ENCODE data around the gene UBA52. TPM values are rescaled to one million over a fixed set of nuclear protein-coding genes. Genes with fewer than 3 reads are reported as not detected.

The UBA52 gene
- total and polyA plus RNA-seq, 2 of the 8 experiments (the other 6 are each of a cell fraction or from before 2014, with no cell fraction given), result 1,340 to 5,409 TPM

DNA sequence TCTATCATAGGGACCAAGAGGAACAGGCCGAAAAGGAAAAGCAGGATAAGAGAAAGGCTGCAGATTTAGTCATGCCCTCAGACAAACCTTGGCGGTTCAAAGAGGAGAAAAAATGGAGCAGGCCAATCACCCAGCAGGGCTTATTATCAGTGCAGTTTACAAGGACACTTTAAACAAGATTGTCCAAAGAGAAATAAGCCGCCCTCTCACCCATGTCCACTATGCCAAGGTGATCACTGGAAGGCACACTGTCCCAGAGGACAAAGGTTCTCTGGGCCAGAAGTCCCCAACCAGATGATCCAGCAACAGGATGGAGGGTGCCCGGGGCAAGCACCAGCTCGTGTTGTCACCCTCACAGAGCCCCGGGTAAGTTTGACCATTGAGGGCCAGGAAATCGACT is 8.7 kb downstream of the UBA52 start:
- no peak overlapping the region for H3K4ac ChIP-seq (replicated peaks; ENCODE audit: insufficient read length, low read depth, low read length)
- H3K9ac ChIP-seq (replicated peaks in 1 of 4; ENCODE audit: extremely low read depth in 1 of 4, low read depth in 3 of 4, low read length in 3 of 4), result no peak overlapping the region
- H3K23me2 ChIP-seq (ENCODE audit: low read depth, low read length), result no peaks in the 10 kb centered on the region
- H4K91ac ChIP-seq (replicated peaks; ENCODE audit: insufficient read length, low read length), result no peak overlapping the region
- H2BK15ac ChIP-seq (ENCODE audit: low read length), result no peak overlapping the region
- 85% methylated on average over 7 of the region's 7 CpGs; no CpG with 5 or more reads in 1 of the 2 experiments for WGBS, 2 experiments (ENCODE audit: extremely low coverage in 1 of 2, insufficient coverage in 1 of 2, insufficient read length in 1 of 2, insufficient replicate concordance in 2 of 2, low coverage in 1 of 2, low lambda C conversion rate in 2 of 2, missing lambda C conversion rate in 1 of 2)
- H3K4me1 ChIP-seq (replicated peaks in 1 of 4; ENCODE audit: control insufficient read depth in 3 of 4, insufficient read depth in 4 of 4, low read length in 3 of 4), result no peaks in the 10 kb centered on the region
- no peak overlapping the region for H2BK12ac ChIP-seq (ENCODE audit: low read depth, low read length)
- H4K5ac ChIP-seq (ENCODE audit: insufficient read length, low read depth, low read length), result no peak overlapping the region
- H2BK5ac ChIP-seq (ENCODE audit: low read depth, low read length), result no peak overlapping the region
- no peak for DNase-seq (ENCODE audit: low read depth in 1 of 2, low spot score in 2 of 2)
- H3K9me3 ChIP-seq (ENCODE audit: insufficient read depth in 2 of 2, low read depth in 1 of 2, low read length in 1 of 2), result no peaks in the 10 kb centered on the region
- no peaks in the 10 kb centered on the region for H3K27me3 ChIP-seq (replicated peaks in 1 of 4; ENCODE audit: control insufficient read depth in 3 of 4, extremely low read depth in 1 of 4, insufficient read depth in 3 of 4, low read length in 3 of 4)
- no peak overlapping the region for H3K23ac ChIP-seq (ENCODE audit: insufficient read length)
- no peak overlapping the region for H3K14ac ChIP-seq (ENCODE audit: insufficient read length)
- no peak overlapping the region for H3K4me2 ChIP-seq (ENCODE audit: insufficient read depth in 1 of 2, low read depth in 2 of 2, low read length in 2 of 2)
- H2BK20ac ChIP-seq (ENCODE audit: low read length), result no peak overlapping the region
- H4K8ac ChIP-seq (ENCODE audit: extremely low read depth, insufficient read depth, low read length), result no peak overlapping the region
- H3K27ac ChIP-seq (ENCODE audit: low read depth, low read length), result no peak overlapping the region
- H2AFZ ChIP-seq (ENCODE audit: low read length), result no peak overlapping the region
- H2BK120ac ChIP-seq (replicated peaks; ENCODE audit: low read depth, low read length), result no peak overlapping the region
- H4K20me1 ChIP-seq (replicated peaks in 1 of 2; ENCODE audit: control insufficient read depth in 1 of 2, insufficient read depth in 2 of 2, low read length in 2 of 2), result peaks cover 2 to 7% of the 10 kb centered on the region in 2 experiments
- CTCF ChIA-PET (ENCODE audit: partially characterized antibody), result interaction anchor here (0.9 to 1.8 kb wide), 5 partner anchors 9 to 114 kb away, joined by 3 to 5 read pairs (median 4); partner anchors contain the start of gene REX1BD
- no peak for FAIRE-seq
- POLR2A ChIA-PET (ENCODE audit: partially characterized antibody), result interaction anchor here (0.9 to 4.1 kb wide), 6 partner anchors 8 to 43 kb away, joined by 3 to 33 read pairs (median 4); partner anchors contain the start of genes REX1BD and UBA52
- H3K4me3 ChIP-seq (ENCODE audit: extremely low read depth in 1 of 4, insufficient read depth in 2 of 4, low read depth in 3 of 4, low read length in 4 of 4), result no peak overlapping the region
- H3K79me2 ChIP-seq (ENCODE audit: control insufficient read depth in 1 of 2, insufficient read depth in 2 of 2, low read length in 2 of 2), result no peaks in the 10 kb centered on the region
- peaks cover 5 to 22% (median 11%) of the 10 kb centered on the region in 4 experiments; a peak in 7 of 8 replicates for H3K36me3 ChIP-seq (ENCODE audit: control insufficient read depth in 2 of 4, insufficient read depth in 4 of 4, low read length in 3 of 4)
- no peak overlapping the region for H3K56ac ChIP-seq (replicated peaks; ENCODE audit: insufficient read length, low read depth, low read length)
- no peaks in the 10 kb centered on the region for H3K79me1 ChIP-seq (ENCODE audit: low read depth, low read length)
- H2AK5ac ChIP-seq (ENCODE audit: low read depth, low read length), result no peak overlapping the region
- H3K18ac ChIP-seq (ENCODE audit: extremely low read depth, low read length), result no peak overlapping the region
- TF ChIP-seq CREB1 (IDR thresholded peaks at IDR 0.05), result no peak
- no peak for TF ChIP-seq TCF12 (IDR thresholded peaks at IDR 0.05; ENCODE audit: low read depth, low read length)
- TF ChIP-seq YY1 (IDR thresholded peaks at IDR 0.05; ENCODE audit: low read depth, low read length), result no peak
